ENCODE data around the gene TBC1D22A. TPM values are rescaled to one million over a fixed set of nuclear protein-coding genes. Genes with fewer than 3 reads are reported as not detected.

Gene TBC1D22A
- total RNA-seq, 1 donor, result 17.7 TPM

- Histone ChIP-seq H3K4me2 (ENCODE audit: insufficient read depth, low read length) (no peak overlapping the region), H4K20me1 (ENCODE audit: insufficient read depth, low read length) (peaks cover 17% of the 10 kb centered on the region), H3K27ac (ENCODE audit: low read depth, low read length) (no peak overlapping the region), H3K9me3 (ENCODE audit: low read depth, low read length) (no peaks in the 10 kb centered on the region), H2AFZ (ENCODE audit: low read length) (no peak overlapping the region), H3K36me3 (ENCODE audit: insufficient read depth, low read length) (no peaks in the 10 kb centered on the region), H3K4me3 (ENCODE audit: insufficient read depth, low read length) (no peak overlapping the region), H3K4me1 (ENCODE audit: insufficient read depth, low read length) (peaks cover 3% of the 10 kb centered on the region), H3K27me3 (ENCODE audit: insufficient read depth, low read length) (no peaks in the 10 kb centered on the region), H3K79me2 (ENCODE audit: insufficient read depth, low read length) (no peaks in the 10 kb centered on the region)
- no peak for DNase-seq (ENCODE audit: insufficient read length, low spot score, missing footprints)
- TF ChIP-seq CTCF (IDR thresholded peaks at IDR 0.05; ENCODE audit: extremely low read depth, low read depth, low read length), result no peak
Measured at GRCh38 chr22:47041271-47042115, 279.0 kb downstream of the TBC1D22A start.

GRCh38 chr22:47042116-47042825 is 279.8 kb downstream of the TBC1D22A start:
- Histone ChIP-seq H3K9me3 (ENCODE audit: low read depth, low read length) (no peaks in the 10 kb centered on the region), H3K36me3 (ENCODE audit: insufficient read depth, low read length) (no peaks in the 10 kb centered on the region), H2AFZ (ENCODE audit: low read length) (no peak overlapping the region), H3K4me2 (ENCODE audit: insufficient read depth, low read length) (no peak overlapping the region), H3K27me3 (ENCODE audit: insufficient read depth, low read length) (no peaks in the 10 kb centered on the region), H3K4me3 (ENCODE audit: insufficient read depth, low read length) (no peak overlapping the region), H3K27ac (ENCODE audit: low read depth, low read length) (no peak overlapping the region), H4K20me1 (ENCODE audit: insufficient read depth, low read length) (peaks cover 17% of the 10 kb centered on the region), H3K4me1 (ENCODE audit: insufficient read depth, low read length) (peaks cover 3% of the 10 kb centered on the region), H3K79me2 (ENCODE audit: insufficient read depth, low read length) (no peaks in the 10 kb centered on the region)
- no peak for DNase-seq (ENCODE audit: insufficient read length, low spot score, missing footprints)
- TF ChIP-seq CTCF (IDR thresholded peaks at IDR 0.05; ENCODE audit: extremely low read depth, low read depth, low read length), result no peak

GRCh38 chr22:47042861-47043496 is 280.5 kb downstream of the TBC1D22A start:
- DNase-seq (ENCODE audit: insufficient read length, low spot score, missing footprints), result no peak
- Histone ChIP-seq H3K9me3 (ENCODE audit: low read depth, low read length) (no peaks in the 10 kb centered on the region), H3K27me3 (ENCODE audit: insufficient read depth, low read length) (no peaks in the 10 kb centered on the region), H3K4me2 (ENCODE audit: insufficient read depth, low read length) (no peak overlapping the region), H3K79me2 (ENCODE audit: insufficient read depth, low read length) (no peaks in the 10 kb centered on the region), H3K36me3 (ENCODE audit: insufficient read depth, low read length) (no peaks in the 10 kb centered on the region), H3K27ac (ENCODE audit: low read depth, low read length) (no peak overlapping the region), H4K20me1 (ENCODE audit: insufficient read depth, low read length) (peaks cover 22% of the 10 kb centered on the region), H2AFZ (ENCODE audit: low read length) (no peak overlapping the region), H3K4me1 (ENCODE audit: insufficient read depth, low read length) (peaks cover 3% of the 10 kb centered on the region), H3K4me3 (ENCODE audit: insufficient read depth, low read length) (no peak overlapping the region)
- TF ChIP-seq CTCF (IDR thresholded peaks at IDR 0.05; ENCODE audit: extremely low read depth, low read depth, low read length), result no peak

Data from osteoblast (primary cell).